TTC549 (cell line): ENCODE data around the gene SWAP70.
"Not testable (repeated sequence)": the region's sequence is repeated elsewhere in the genome, so short reads cannot be mapped to it uniquely, and the experiment has no call there.

ENCODE experiments used
- FAIRE-seq: peaks from 2 replicates; lab custom pipeline; 2012; peaks lifted over from hg19 to GRCh38; lab: Jason Lieb, UNC

Gene SWAP70

DNA sequence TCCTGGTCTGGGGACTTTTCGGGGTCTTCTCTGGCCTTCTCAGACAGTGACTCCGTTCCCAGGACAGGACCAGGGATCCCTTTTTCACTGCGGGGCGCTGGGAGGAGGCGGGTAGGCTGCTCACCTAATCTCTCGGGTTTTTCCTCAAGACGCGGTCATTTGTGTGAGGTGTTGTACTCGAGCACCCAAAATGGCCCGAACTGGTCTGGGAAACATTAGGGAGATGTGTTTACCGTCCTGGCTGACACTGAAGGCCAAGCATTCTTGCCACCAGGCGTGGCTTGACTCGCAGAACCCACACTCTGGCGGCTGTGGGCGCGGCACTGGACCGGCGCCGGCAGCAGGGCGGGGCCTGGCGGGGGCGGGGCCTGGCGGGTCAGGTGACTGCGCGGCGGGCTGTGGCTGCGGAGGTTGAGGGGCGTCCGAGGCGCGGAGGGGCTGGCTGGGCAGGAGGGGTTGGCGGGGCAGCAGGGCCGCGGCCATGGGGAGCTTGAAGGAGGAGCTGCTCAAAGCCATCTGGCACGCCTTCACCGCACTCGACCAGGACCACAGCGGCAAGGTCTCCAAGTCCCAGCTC lies at the start of gene SWAP70:
Gene SWAP70 (plus strand): TSS at position 379 of the 577 bp plus-strand sequence. CDS start 103 bp downstream, at position 482.
- no peak for FAIRE-seq

DNA sequence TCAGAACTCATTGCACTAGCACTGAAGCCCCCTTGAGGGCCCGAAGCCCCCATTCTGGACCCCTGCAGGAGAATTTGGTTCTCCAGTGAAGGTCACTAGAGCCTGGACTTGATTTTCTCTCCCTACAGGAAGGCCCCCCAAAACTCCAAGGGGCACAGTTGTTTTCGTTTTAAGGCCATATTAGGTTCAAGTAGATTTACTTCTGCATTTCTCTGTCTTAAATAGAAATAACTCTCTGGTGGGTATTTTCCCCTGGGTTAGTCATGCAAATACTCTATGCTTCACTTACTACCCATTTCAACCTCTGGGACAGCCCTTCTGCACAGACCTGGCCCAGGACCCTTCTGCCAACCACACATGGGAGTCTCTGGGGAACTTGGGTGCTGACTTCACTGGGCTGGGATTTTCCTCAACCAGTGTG lies 48.8 kb upstream of the SWAP70 start:
- no peak for FAIRE-seq

DNA sequence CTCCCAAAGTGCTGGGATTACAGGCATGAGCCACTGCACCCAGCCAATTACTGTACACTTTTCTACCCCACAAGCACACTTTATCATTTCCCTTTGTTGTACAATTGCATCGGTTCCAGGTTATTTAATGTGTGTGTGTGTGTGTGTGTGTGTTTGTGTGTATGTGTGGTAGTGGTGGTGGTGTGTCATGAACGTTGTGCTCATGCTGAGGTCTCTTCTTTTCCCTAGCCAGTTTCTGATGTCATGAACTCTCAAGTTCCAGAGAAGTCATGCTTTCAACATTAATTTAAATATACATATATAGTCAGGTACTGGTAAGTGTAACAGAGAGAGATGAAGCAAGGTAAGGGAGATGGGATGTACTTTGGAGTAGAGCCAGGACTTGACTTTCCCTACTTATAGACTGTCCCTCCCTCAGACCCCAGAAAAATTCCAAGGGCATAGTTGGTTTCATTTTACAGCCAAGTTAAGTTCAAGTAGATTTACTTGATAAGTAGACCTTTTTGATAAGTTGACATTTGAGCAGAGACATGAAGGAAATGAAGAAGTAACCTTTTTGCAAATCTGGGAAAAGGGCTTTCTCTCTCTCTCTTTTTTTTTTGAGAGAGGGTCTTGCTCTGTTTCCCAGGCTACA lies 47.7 kb upstream of the SWAP70 start:
- FAIRE-seq = no peak

DNA sequence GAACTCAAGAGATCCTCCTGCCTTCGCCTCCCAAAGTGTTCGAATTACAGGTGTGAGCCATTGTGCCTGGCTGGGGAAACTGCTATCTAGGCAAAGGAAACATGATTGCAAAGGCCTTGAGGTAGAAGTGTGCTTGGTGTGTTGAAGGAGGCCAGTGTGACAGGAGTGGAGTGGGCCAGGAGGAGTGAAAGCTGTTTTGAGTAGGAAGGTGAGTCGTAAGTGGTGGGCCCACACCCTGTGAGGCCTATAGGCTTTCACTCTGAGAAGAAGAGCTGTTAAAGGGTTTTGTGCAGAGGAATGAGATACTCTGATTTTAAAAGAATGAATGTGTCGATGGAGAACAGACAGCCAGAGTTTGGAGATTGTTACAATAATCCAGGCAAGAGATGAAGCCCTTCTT lies 47.0 kb upstream of the SWAP70 start:
- no peak for FAIRE-seq

DNA sequence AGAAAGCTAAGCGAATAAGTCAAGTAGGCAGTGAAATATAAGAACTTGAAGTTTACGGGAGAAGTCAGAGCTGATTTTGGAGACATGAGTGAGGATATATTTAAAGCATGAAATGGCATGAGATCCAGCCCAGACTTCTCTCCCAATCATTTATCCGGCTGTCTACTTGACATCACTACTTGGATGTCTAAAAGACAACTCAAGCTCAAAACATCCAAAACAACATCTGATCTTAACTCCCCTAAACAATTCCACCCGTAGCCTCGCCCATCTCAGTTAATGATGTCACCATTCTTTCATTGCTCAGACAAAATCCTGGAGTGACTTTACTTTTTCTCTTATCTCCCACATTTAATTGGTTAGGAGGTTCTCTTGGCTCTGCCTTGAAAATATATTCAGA lies 45.9 kb upstream of the SWAP70 start:
- no peak for FAIRE-seq

DNA sequence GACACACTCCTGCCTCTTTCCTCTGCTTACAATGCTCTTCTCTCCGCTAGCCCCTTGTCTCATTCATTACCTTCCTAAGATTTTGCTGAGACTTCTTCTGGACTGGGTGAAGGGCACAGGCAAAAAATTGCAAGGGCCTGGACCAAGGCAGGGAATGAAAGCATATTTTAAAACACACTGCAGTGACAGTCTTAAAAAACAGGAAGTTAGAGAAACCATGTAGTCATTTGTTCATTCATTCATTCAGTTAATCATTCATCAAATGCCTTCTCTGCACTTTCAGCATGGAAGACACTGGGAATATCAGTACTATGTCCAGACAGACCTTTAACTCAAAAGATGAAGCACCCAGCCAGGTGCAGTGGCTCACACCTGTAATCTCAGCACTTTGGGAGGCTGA lies 44.9 kb upstream of the SWAP70 start:
- FAIRE-seq = no peak

DNA sequence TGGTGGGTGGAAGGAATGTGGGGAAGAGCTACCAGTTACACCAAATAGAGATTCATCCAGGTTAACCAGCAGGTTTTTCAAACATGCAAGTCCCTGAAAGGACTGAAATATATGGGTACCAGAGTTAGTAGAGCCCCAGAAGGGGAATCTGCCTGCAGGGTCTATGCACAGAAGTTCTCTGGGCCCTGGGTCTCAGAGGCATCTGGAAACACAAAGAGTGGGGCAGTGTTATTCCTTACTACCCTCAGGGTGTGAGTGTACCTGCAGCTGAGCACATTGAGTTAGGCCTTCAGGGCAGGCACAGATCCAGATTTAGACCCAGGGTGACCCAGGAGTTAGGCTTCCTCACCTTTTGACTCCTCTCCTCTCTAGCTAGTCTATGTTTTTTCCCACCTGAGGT lies 43.9 kb upstream of the SWAP70 start:
- no peak for FAIRE-seq

DNA sequence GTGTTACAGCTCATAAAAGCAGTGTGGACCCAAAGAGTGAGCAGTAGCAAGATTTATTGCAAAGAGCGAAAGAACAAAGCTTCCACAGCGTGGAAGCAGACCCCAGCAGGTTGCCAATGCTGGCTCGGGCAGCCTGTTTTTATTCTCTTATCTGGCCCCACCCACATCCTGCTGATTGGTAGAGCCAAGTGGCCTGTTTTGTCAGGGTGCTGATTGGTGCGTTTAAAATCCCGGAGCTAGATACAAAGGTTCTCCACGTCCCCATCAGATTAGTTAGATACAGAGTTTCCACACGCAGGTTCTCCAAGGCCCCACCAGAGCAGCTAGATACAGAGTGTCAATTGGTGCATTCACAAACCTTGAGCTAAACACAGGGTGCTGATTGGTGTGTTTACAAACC lies 41.5 kb upstream of the SWAP70 start:
- FAIRE-seq = not testable (repeated sequence)

DNA sequence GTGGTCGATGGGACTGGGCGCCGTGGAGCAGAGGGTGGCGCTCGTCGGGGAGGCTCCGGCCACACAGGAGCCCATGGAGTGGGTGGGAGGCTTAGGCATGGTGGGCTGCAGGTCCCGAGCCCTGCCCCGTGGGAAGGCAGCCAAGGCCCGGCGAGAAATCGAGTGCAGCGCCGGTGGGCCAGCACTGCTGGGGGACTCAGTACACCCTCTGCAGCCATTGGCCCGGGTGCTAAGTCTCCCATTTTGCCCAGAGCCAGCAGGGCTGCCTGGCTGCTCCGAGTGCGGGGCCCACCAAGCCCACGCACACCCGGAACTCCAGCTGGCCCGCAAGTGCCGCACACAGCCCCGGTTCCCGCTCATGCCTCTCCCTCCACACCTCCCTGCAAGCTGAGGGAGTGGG lies 40.8 kb upstream of the SWAP70 start:
- FAIRE-seq = not testable (repeated sequence)

DNA sequence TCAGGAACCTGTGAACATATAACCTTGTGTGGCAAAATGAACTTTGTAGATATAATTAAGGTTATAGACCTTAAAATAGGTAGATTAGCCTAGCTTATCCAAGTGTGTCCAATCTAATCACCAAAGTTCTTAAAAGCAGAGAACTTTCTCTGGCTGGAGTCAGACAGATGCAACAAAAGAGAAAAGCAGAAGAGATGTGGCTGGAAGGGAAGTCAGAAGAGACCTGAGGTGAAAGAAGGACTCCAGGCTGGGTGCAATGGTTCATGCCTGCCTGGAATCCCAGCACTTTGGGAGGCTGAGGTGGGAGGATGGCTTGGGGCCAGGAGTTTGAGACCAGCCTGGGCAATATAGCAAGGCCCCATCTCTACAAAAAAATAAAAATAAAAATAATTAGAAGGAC lies 39.4 kb upstream of the SWAP70 start:
- FAIRE-seq = no peak

DNA sequence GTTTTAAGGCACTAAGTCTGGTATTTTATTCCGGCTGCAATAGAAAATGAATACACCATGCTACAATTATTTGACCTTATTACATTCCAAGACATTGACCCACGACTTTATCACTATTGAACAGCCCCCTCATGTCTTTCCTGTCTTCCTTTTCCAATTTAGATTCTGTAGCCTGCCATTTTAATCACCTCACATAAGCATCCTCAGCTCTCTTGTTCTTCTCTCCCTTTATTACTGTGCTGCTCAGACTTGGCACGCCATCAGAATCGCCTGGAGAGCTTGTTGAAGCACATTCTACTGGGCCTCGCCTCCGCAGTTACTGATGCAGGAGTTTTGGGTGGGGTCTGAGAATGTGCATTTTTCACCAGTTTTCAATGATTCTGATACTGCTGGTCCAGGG lies 38.7 kb upstream of the SWAP70 start:
- FAIRE-seq = no peak

DNA sequence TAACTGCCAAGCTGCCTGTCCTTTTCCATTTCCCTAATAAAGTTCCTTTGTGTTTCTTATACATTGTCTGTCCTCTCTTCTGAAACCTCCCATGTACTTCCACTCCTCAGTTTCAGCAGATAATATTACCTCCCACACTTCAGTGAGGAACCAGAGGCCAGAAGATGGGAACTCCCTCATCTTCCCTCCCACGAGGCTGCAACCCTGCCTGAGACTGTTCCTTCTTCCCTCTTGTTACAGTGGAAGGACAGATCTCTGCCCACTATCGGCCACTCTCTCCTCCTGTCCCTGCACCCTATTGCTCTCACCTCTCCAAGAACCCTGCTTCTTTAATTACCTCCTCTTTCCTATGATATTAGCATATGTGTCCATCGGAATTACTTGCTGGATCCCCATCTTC lies 38.1 kb upstream of the SWAP70 start:
- no peak for FAIRE-seq

DNA sequence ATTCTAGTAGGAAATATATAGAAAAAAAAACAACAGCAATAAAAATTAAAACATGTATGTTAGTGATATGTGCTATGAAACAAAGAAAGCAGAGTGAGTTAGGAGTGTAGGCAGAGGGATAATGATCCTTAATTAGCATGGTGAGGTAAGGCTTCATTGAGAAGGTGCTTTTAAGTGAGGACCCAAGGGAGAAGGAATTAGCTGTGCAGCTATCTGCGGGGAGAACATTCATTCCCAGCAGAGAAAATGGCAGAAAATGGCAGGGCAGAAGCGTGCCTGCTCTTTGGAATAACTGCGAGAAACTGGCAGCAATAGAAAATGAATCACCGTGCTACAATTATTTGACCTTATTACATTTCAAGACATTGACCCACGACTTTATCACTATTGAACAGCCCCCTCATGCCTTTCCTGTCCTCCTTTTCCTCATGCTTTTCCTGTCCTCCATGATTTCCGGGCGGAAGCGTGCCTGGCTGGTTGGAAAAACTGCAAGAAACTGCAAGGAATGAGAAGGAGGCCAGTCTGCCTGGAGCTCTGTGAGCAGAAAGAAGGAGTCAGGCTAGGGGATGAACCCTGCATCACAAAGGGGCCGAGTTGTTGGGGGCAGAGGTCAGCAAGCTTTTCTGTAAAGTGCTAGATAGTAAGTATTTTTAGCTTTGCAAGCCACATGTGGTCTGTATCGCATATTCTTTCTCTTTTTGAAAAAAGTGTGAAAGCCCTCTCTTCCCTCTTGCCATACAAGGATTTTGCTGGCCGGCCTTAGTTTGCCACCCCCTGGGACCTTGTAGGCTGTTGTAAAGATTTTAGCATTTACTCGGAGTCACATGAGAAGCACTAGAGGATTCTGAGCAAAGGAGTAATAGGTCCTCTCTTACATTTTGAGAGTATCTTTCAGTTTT lies 37.1 kb upstream of the SWAP70 start:
- no peak for FAIRE-seq

DNA sequence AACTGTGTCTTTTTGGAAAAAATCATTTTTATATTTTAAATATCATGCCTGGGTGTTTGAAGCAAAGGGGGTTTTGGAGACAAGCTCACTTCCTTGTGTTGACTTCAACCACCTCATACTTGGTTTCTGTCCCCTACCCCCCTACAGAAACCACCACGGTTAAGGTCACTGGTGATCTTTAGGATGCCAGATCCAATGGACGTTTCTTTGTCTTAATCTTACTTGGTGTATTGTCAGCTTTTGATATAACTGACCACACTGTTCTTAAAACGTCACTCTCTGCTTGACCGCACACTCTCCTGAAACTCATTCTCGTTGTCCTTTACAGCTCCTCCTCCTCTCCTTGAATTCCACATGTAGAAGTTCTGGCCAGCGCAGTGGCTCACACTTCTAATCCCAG lies 34.8 kb upstream of the SWAP70 start:
- no peak for FAIRE-seq

DNA sequence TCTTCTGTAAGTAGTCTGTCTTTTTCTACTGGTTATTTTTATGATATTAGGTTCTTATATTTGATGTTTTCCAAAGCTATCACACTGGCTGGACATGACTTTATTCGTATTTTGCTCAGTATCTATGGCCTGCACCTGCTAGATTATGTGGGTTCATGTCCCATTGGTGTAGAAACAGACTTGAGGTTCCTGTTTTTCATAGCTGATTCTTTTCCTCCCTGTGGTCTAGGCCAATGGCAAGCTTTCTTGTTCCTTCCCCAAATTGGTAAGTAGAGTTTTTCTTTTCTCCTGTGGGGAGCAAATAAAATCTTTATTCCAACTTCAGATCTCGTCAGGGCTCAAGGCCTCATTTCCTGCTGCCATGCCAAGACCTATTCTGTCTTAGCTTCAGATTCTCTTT lies 30.2 kb upstream of the SWAP70 start:
- no peak for FAIRE-seq

DNA sequence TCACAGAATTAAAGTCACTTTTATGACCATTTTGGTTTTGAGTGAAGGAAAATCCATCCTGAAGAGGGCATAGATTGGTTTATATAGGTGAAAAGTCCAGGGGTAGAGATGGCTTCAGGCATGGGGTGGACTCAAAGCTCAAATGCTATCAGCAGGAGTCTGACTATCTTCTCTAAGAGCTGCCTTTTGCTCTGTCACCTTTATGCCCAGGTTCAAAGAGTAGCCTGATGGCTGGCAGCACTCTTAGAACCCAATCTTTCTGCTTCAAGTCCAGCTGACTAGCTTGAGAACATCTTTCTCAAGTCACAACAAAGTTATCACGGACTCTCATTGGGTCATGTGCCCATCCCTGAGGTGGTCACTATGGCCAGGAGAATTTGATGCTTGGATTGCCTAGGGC lies 27.2 kb upstream of the SWAP70 start:
- FAIRE-seq = no peak

DNA sequence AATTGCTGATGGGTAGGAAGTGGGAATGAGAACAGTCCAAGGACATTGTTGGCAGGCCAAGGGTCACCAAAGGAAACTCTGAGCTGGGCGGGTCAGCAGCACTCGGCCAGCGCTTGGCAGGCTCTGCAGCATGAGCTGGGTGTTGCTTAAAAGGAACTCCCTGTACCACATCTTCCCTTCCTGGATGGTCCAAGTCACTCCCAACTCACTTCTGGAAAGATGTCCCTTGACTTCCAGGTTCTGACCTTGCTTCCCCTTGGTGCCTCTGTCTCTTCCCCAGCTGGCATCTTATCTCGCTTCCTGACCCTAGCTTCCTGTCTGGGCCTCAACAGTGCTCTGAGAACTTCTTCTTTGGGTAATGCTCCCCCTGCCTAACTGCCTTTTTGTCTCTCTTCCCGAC lies 24.8 kb upstream of the SWAP70 start:
- no peak for FAIRE-seq

DNA sequence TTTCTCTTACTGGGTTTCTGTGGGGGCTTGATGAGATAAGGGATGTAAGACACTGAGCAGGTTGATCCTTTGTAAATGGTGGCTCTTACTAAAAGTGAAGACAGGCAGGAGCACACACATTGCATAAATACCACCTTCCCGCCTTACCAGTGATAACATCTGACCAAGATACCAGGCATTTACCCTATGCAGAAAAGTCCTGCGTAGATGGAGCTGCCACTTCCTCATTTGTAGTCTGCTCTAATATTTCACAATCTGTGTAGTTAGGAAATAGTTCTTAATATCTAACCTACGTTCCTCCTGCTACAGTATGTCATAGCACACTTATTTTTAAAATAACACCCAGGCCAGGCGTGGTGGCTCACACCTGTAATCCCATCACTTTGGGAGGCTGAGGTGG lies 23.9 kb upstream of the SWAP70 start:
- FAIRE-seq = no peak

DNA sequence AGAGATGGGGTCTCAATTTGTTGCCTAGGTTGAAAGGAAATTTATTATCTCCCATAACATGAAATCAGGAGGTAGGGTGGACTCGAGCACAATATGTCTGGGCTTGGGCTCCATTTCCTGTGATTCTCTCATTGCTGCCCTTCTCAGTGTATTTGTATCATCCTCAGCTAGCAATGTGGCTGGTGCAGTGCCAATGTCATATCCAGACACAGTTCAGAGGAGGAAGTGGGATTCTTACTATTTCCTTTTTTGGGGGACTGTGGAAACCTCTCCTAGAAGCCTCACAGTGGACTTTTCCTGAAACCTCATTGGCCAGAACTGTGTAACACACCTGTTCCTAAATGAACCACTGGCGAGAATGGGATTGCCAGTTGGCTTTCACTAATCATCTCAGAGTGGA lies 21.0 kb upstream of the SWAP70 start:
- FAIRE-seq = no peak

DNA sequence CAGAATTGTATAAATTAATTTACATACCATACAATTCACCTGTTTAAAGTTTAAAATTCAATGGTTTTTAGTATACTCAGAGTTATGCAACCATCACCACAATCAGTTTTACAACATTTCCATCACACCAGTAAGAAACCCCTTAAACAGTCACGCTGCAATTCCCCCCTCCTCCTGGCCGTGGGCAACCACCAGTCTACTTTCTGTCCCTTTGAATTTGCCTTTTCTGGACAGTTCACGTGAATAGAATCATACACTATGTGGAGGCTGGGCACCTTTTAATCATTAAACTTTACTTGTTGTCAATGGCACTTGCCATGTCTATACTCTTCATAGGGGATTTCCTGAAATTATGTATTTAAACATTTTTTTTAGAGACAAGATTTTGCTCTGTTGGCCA lies 20.1 kb upstream of the SWAP70 start:
- FAIRE-seq = no peak

DNA sequence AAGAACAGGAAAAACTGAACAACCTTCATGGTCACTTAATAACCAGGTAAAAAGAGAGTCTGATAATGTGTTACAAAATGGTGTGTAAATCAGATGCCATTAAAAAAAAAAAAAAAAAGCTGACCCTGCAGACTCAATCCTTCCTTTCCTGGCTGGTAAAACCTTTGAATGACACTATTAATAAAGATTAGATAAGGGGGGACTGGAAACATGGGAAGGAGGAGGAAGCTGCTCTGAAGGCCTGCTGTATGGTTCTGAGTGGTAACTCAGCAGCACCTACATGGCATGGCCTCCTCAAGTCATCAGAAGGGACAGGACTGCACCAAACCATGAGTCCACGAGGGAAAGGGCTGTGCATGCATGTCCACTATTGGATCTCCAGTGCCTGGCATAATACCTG lies 18.0 kb upstream of the SWAP70 start:
- no peak for FAIRE-seq

DNA sequence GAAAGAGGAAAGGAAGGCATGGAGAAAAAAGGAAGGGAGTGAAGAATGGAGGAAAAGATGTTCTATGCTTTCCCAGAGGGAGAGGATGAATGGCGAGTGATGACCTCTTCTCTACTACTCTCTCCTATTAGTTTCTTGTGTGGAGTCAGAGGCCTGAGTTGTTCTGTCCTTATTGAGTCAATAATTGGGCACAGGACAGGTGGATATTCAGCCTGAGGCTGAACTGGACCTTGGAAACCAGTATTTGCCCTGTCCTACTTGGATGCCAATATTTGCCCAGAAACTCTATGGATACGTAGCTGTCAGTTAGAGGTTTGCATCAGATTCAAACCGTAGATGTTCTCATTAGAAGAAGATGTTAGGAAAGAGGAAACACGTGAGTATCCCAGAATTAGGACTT lies 17.6 kb upstream of the SWAP70 start:
- no peak for FAIRE-seq

DNA sequence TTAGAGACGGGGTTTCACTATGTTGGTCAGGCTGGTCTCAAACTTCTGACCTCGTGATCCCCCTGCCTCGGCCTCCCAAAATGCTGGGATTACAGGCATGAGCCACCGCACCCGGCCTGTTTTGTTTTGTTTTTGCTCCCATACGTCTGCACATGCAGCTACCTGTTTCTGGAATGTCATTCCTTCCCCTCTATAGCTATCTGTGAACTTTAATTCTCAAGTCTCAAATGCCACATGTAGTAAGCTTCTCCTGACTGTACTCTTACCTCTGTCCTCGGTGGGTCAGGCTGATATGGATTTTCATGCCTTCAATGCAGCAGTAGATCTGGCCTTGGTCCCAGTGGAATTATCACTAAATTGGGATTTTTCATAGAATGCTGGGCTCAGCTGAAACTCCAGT lies 12.4 kb upstream of the SWAP70 start:
- no peak for FAIRE-seq
